Activated CD4-positive, alpha-beta T cell treated with anti-CD3 and anti-CD28 coated beads for 24 hours (primary cell): ENCODE results near the gene LRRC1.

ENCODE experiments used
- DNase-seq, 2 donors: peaks; one replicate each; pipeline ENCODE4 v3.0.0-alpha.2; 2020; ENCODE audit warnings: low read depth in 2 of 2

LRRC1 gene

GRCh38 chr6:53815381-53816119 is 20.7 kb downstream of the LRRC1 start:
- DNase-seq: no peak

- no peak for DNase-seq
Measured at GRCh38 chr6:53818858-53819609, 24.2 kb downstream of the LRRC1 start.

- no peak for DNase-seq
Measured at GRCh38 chr6:53822401-53823125, 27.8 kb downstream of the LRRC1 start.

- no peak for DNase-seq
Measured at GRCh38 chr6:53824714-53825113, 29.9 kb downstream of the LRRC1 start.

GRCh38 chr6:53825532-53826321 is 30.9 kb downstream of the LRRC1 start:
- no peak for DNase-seq

GRCh38 chr6:53827531-53827930 is 32.7 kb downstream of the LRRC1 start:
- DNase-seq: no peak

- DNase-seq: no peak
Measured at GRCh38 chr6:53828215-53828614, 33.4 kb downstream of the LRRC1 start.

- DNase-seq: no peak
Measured at GRCh38 chr6:53828966-53829697, 34.3 kb downstream of the LRRC1 start.

- DNase-seq: no peak
Measured at GRCh38 chr6:53829698-53830221, 35.0 kb downstream of the LRRC1 start.

GRCh38 chr6:53830366-53830765 is 35.6 kb downstream of the LRRC1 start:
- no peak for DNase-seq

GRCh38 chr6:53831081-53831869 is 36.5 kb downstream of the LRRC1 start:
- no peak for DNase-seq

- no peak for DNase-seq
Measured at GRCh38 chr6:53831936-53832660, 37.3 kb downstream of the LRRC1 start.

- DNase-seq: no peak
Measured at GRCh38 chr6:53833155-53833554, 38.4 kb downstream of the LRRC1 start.

- DNase-seq: no peak
Measured at GRCh38 chr6:53834132-53834531, 39.3 kb downstream of the LRRC1 start.

GRCh38 chr6:53837865-53838769 is 43.3 kb downstream of the LRRC1 start:
- no peak for DNase-seq

GRCh38 chr6:53840027-53840426 is 45.2 kb downstream of the LRRC1 start:
- DNase-seq: no peak

GRCh38 chr6:53845280-53846195 is 50.7 kb downstream of the LRRC1 start:
- DNase-seq: no peak
